Keratinocyte (primary cell): ENCODE data around the gene AANAT.

ENCODE experiments used
- EZH2 ChIP-seq: IDR thresholded peaks from one replicate; pipeline ENCODE4 v1.6.1; 2012; ENCODE audit warnings: inconsistent platforms, mild to moderate bottlenecking, low read length, moderate library complexity
- TF ChIP-seq, protein P1 (sequence below), 3 experiments: IDR thresholded peaks in 1 of 3; conservative IDR thresholded peaks in 1 of 3; optimal IDR thresholded peaks in 1 of 3; 2 replicates in 2 of 3; 3 replicates in 1 of 3; pipeline versions ENCODE3 to v1.5.1; 2011; ENCODE audit warnings: low read length in 3 of 3, mild to moderate bottlenecking in 3 of 3, moderate library complexity in 2 of 3, control low read depth in 1 of 3, inconsistent platforms in 1 of 3; ENCODE audit not compliant: insufficient read depth in 2 of 3; ENCODE audit errors: extremely low read depth in 1 of 3

- TF ChIP-seq, protein P1, sequence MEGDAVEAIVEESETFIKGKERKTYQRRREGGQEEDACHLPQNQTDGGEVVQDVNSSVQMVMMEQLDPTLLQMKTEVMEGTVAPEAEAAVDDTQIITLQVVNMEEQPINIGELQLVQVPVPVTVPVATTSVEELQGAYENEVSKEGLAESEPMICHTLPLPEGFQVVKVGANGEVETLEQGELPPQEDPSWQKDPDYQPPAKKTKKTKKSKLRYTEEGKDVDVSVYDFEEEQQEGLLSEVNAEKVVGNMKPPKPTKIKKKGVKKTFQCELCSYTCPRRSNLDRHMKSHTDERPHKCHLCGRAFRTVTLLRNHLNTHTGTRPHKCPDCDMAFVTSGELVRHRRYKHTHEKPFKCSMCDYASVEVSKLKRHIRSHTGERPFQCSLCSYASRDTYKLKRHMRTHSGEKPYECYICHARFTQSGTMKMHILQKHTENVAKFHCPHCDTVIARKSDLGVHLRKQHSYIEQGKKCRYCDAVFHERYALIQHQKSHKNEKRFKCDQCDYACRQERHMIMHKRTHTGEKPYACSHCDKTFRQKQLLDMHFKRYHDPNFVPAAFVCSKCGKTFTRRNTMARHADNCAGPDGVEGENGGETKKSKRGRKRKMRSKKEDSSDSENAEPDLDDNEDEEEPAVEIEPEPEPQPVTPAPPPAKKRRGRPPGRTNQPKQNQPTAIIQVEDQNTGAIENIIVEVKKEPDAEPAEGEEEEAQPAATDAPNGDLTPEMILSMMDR (optimal IDR thresholded peaks at IDR 0.05 in 1 of 3, IDR thresholded peaks at IDR 0.05 in 1 of 3, conservative IDR thresholded peaks at IDR 0.05 in 1 of 3; ENCODE audit: extremely low read depth in 1 of 3, insufficient read depth in 2 of 3, low read length in 3 of 3): no peak
- TF ChIP-seq EZH2: no peak
These were observed 50.2 kb downstream of the AANAT start for GRCh38 chr17:76517638-76518038.
